GM21717 (cell line): ENCODE data around the gene DPP6.

ENCODE experiments used
- ATAC-seq: cut with Tn5 transposase; IDR thresholded peaks from one replicate; pipeline ENCODE4 v1.9.1; 2021; ENCODE audit warnings: mild to moderate bottlenecking, moderate library complexity; ENCODE audit not compliant: unreplicated experiment

The DPP6 gene

GRCh38 chr7:154867068-154867467, 814.9 kb downstream of the DPP6 start:
- peak; percentile 61 for ATAC-seq

DNA sequence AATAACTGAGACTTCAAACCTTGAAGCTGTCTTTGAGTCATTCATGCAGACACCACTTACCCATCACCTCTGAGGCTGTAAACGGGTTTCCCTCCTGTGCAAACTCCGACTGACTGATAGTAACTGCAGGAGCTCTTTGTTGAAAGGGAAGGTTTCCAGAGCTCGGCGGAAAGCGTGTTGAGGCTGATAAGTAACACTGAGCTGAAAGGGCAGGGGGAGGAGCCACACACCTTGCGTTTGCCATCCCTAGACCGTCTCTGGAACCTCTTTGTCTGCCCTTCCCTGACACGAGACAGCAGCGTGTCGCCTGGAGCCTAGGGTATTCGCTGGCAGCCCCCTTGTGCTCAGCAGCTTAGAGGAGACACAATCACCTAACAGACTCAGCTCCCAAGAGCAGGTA, 816.7 kb downstream of the DPP6 start:
- ATAC-seq = no peak

- ATAC-seq = no peak
Observed at GRCh38 chr7:154869436-154869835, 817.2 kb downstream of the DPP6 start.

DNA sequence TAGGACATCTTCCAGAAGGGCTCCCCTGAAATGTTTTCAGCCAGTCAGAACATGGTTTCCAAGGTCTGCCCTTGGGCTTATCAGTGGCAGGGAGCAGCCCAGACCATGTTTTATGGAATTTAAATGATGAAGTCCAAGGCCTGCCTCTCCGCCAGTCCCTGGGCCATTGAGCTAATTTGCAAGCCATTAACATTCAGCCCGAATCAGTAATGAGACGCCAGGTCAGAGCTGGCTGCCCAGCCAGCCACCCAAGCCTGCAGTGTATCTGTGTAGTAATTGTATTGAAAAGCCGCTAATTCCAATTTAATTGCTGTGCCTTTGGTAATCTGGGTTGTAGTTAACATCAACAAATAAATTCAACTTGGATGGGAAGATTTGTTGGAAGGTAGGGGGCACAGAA, 819.3 kb downstream of the DPP6 start:
- ATAC-seq = no peak

- ATAC-seq = no peak
Observed at GRCh38 chr7:154871928-154872750, 819.9 kb downstream of the DPP6 start.

DNA sequence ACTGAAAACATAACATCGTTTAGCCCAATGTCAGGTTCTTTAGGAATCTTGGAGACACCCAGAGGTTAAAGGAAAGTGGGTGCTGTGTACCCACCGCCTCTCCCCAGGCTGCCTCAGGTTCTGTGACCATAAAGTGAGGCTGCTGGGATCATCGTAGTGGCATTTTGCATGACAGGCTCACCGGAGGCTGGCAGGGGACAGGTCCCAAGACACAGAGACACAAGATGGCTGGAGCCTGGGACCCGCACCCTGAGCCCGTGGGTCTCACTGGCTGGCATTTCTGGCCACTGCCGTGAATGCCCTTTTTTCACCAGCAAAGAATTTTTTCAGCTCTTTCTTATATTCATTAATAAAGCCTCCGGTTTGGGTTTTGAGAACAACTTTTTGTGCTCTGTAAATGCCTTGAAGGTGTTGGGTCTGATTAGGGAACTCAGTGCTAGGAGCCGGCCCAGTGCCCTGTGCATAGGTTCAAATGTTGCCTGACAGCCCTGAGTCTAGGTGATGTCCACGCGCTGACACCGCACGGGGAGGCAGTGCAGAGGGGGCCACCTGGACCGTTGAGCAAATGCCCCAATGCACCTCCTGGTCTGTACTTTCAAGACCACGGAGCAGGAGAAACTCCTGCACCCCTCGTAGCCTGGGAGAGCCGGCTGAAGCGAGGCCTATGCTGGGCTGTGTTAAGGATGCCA, 820.8 kb downstream of the DPP6 start:
- ATAC-seq = no peak

DNA sequence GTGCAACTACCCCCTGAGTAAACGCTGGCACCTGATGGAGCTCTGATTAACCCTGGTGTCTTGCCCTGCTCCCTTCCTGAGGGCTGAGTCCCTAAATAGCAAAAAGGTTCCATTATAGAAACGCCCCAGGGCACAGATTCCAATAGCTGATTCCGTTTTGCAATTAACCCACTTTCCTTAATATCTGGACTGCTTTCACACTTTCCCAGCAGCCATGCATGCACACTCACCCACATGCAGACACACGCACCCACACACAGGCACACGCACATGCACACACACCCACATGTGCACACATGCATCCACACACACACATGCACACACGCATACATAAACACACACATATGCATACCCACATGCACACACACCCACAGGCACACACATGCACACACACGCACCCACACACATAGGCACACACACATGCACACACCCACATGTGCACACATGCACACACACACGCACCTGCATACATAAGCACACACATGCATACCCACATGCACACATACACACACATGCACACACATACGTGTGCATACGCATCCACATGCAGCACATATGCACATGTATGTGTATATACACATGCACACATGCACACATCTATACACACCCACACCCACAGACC, 821.4 kb downstream of the DPP6 start:
- ATAC-seq = no peak

DNA sequence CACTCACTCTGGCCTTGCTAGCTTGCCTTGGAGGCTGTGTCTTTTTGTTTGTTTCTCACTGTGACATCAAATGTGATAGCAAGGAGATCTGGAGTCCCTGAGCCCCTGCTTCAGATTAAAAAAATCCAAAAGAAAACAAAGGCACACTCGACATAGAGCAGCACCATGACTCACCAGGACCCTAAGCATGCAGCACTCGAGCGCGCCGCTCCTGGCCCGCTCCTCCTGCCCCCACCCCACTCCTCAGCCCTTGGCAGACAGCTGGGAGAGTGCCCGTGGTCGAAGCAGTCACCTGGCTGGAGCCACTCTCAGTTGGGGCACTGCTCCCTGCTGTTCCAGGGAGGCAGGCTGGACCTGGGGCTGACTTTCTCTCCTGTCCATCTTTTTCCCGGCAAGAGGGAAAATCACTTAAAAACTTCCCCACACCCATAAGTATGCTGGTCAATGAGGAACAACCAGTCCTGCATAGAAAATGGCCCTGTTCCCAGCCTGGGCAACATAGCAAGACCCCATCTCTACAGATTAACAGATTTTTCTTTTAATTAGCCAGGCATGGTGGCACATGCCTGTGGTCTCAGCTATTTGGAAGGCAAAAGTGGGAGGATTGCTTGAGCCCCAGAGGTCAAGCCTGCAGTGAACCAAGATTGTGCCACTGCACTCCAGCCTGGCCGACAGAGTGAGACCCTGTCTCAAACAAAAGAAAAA, 822.4 kb downstream of the DPP6 start:
- ATAC-seq = no peak

GRCh38 chr7:154875297-154875696, 823.1 kb downstream of the DPP6 start:
- no peak for ATAC-seq

GRCh38 chr7:154876516-154876915, 824.3 kb downstream of the DPP6 start:
- ATAC-seq = no peak

DNA sequence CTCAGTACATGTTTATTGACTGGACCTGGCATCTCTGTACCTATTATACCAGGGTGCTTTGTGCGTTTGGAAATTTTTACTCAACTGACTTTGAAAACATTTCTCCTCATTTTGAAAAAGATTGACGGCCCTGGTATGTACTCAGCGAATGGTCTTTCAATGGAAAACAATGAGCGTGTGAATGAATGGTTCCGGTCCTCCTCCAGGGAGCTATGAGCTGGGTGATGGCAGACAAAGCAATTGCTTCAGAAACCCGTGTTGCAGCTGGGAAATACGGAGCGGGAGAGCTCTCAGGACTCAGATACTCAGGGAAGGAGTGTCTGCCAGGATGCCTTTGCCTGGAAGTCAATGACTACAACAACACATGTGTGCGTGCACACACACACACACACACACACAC, 824.8 kb downstream of the DPP6 start:
- no peak for ATAC-seq

DNA sequence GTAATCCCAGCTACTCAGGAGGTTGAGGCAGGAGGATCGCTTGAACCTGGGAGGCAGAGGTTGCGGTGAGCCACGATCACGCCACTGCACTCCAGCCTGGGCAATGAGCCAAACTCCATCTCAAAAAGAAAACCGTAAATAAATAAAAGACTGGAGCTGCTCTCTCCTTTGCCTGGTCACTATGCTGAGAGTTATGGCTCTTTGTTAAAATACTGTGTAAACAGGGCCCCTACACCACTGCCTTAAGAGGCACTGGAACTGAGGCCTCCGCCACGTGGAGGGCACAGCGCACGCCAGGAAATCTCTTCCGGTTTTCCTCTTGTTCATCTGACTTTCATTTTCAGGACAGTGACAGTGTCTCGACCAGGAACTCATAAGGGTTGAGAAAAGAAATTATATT, 827.4 kb downstream of the DPP6 start:
- no peak for ATAC-seq

- ATAC-seq = no peak
Observed at GRCh38 chr7:154880513-154880912, 828.3 kb downstream of the DPP6 start.

- no peak for ATAC-seq
Observed at GRCh38 chr7:154881026-154881425, 828.8 kb downstream of the DPP6 start.

DNA sequence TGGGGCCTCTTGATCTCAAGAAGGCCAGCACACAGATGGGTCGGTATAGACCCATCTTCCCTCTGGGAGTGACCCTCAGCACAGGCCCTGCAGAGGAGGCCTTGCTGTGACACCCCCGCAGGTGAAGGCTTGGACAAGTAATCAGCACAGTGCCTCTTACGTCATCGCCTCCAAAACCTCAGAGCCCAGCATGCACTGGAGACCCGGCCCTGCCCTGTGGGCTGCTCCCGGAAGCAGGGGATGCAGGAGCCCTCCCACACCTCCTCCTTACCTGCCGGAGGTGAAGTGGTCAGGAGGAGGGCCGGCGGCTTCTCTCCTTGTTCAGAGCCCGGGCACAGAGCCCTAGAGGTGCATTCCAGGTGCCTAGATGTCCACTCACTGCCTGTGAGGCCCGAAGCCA, 829.3 kb downstream of the DPP6 start:
- ATAC-seq = no peak

- no peak for ATAC-seq
Observed at GRCh38 chr7:154882931-154883474, 830.8 kb downstream of the DPP6 start.

- no peak for ATAC-seq
Observed at GRCh38 chr7:154884348-154884920, 832.2 kb downstream of the DPP6 start.

- no peak for ATAC-seq
Observed at GRCh38 chr7:154886591-154886990, 834.4 kb downstream of the DPP6 start.

DNA sequence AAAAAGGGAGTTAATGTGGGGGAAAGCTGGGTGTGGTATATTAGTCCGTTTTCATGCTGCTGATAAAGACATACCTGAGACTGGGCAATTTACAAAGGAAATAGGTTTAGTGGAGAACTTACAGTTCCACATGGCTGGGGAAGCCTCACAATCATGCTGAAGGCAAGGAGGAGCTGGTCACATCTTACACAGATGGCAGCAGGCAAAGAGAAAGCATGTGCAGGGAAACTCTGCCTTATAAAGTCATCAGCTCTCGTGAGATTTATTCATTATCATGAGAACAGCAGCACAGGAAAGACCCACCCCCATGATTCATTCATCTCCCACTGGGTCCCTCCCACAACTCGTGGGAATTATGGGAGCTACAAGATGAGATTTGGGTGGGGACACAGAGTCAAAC, 836.5 kb downstream of the DPP6 start:
- no peak for ATAC-seq

GRCh38 chr7:154892459-154892858, 840.3 kb downstream of the DPP6 start:
- ATAC-seq = no peak

- ATAC-seq = no peak
Observed at GRCh38 chr7:154896076-154896475, 843.9 kb downstream of the DPP6 start.
